Measurements from ENCODE around the gene PCDHA3.
"Not testable (repeated sequence)": the region's sequence is repeated elsewhere in the genome, so short reads cannot be mapped to it uniquely, and the experiment has no call there.

PCDHA3 gene

GRCh38 chr5:140821375-140822280 lies 20.8 kb downstream of the PCDHA3 start, which contains the start of gene PCDHA5:
TSS of gene PCDHA5 (plus strand) at chr5:140821613.
- no peak for DNase-seq

- no peak for DNase-seq
These were observed 21.4 kb downstream of the PCDHA3 start for GRCh38 chr5:140822281-140822629.

DNA sequence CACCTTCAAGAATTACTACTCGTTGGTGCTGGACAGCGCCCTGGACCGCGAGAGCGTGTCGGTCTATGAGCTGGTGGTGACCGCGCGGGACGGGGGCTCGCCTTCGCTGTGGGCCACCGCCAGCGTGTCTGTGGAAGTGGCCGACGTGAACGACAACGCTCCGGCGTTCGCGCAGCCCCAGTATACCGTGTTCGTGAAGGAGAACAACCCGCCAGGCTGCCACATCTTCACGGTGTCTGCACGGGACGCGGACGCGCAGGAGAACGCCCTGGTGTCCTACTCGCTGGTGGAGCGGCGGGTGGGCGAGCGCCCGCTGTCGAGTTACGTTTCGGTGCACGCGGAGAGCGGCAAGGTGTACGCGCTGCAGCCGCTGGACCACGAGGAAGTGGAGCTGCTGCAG lies 22.1 kb downstream of the PCDHA3 start:
- DNase-seq, result not testable (repeated sequence)

- DNase-seq, result no peak
These were observed 22.6 kb downstream of the PCDHA3 start for GRCh38 chr5:140823475-140823874.

DNA sequence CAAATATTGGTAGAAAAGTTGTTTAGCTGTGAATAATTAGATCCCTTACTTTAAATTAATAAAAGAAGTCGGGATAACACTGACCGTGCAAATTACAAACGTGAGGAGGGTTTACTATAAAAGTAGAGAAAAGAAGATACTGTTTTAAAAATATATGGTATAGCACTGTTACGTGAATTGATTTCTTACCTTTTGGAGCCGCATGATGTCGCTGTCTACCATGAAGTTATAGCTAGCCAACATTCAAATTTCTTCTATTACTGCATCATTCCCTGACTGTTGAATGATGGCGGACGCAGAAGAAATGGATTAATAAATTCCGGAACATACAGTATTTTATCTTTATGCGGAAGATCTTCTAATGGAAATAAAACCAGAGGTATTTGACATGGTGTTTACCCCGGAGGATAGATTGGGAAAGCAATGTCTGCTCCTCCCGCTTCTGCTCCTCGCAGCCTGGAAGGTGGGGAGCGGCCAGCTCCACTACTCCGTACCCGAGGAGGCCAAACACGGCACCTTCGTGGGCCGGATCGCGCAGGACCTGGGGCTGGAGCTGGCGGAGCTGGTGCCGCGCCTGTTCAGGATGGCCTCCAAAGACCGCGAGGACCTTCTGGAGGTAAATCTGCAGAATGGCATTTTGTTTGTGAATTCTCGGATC lies 27.0 kb downstream of the PCDHA3 start, which contains the start of gene PCDHA6:
TSS of gene PCDHA6 (plus strand) at position 257 of the 658 bp plus-strand sequence. CDS start at position 389, 132 bp downstream.
- peak; percentile 10 to 66 for DNase-seq

GRCh38 chr5:140828362-140828737 lies 27.5 kb downstream of the PCDHA3 start:
- peak; percentile 2 to 46 for DNase-seq

GRCh38 chr5:140829511-140830501 lies 28.9 kb downstream of the PCDHA3 start:
- DNase-seq, result not testable (repeated sequence)

- no peak for DNase-seq
These were observed 33.1 kb downstream of the PCDHA3 start, which contains the start of gene PCDHA7 for GRCh38 chr5:140833993-140834392. TSS of gene PCDHA7 (plus strand) at chr5:140834269. CDS start at chr5:140834384, 115 bp downstream.

- DNase-seq, result not testable (repeated sequence)
These were observed 33.7 kb downstream of the PCDHA3 start for GRCh38 chr5:140834439-140835008.

GRCh38 chr5:140835622-140836510 lies 35.0 kb downstream of the PCDHA3 start:
- no peak for DNase-seq

DNA sequence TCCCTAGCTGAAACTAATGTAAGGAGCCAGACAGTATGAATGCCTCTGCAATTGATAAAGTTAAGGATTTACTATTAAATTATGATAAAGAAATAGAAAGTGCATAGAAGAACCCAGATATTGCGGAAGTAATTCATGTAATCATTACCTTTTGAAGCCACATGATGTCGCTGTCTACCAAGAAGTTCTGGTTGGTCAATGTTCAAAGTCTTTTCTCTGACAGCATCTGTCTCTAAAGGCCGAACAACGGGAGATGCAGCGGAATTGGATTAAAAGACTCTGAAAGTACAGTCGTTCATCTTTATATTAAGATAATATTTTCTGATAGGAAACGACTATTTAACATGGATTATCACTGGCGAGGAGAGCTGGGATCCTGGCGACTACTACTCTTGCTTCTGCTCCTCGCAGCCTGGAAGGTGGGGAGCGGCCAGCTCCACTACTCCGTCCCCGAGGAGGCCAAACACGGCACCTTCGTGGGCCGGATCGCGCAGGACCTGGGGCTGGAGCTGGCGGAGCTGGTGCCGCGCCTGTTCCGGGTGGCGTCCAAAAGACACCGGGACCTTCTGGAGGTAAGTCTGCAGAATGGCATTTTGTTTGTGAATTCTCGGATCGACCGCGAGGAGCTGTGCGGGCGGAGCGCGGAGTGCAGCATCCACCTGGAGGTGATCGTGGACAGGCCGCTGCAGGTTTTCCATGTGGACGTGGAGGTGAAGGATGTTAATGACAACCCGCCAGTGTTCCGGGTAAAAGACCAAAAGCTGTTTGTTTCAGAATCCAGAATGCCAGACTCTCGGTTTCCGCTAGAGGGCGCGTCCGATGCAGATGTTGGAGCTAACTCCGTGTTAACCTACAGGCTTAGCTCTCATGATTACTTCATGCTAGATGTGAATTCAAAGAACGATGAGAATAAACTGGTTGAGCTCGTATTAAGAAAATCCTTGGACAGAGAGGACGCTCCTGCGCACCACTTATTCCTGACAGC lies 40.4 kb downstream of the PCDHA3 start, which contains the start of gene PCDHA8:
TSS of gene PCDHA8 (plus strand) at position 210 of the 985 bp plus-strand sequence. CDS start at position 345, 135 bp downstream.
- no peak for DNase-seq

DNA sequence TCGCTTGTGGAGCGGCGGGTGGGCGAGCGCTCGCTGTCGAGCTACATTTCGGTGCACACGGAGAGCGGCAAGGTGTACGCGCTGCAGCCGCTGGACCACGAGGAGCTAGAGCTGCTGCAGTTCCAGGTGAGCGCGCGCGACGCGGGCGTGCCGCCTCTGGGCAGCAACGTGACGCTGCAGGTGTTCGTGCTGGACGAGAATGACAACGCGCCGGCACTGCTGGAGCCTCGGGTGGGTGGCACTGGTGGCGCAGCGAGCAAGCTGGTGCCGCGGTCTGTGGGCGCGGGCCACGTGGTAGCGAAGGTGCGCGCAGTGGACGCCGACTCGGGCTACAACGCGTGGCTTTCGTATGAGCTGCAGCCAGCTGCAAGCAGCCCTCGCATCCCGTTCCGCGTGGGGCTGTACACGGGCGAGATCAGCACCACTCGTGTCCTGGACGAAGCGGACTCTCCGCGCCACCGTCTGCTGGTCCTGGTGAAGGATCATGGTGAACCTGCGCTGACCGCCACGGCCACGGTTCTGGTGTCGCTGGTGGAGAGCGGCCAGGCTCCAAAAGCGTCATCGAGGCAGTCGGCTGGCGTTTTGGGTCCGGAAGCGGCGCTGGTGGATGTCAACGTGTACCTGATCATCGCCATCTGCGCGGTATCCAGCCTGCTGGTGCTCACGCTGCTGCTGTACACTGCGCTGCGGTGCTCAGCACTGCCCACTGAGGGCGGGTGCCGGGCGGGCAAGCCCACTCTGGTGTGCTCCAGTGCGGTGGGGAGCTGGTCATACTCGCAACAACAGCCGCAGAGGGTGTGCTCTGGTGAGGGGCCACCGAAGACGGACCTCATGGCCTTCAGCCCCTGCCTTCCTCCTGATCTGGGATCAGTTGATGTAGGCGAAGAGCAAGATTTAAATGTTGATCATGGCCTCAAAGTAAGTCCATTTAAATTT lies 42.2 kb downstream of the PCDHA3 start:
- no peak for DNase-seq

DNA sequence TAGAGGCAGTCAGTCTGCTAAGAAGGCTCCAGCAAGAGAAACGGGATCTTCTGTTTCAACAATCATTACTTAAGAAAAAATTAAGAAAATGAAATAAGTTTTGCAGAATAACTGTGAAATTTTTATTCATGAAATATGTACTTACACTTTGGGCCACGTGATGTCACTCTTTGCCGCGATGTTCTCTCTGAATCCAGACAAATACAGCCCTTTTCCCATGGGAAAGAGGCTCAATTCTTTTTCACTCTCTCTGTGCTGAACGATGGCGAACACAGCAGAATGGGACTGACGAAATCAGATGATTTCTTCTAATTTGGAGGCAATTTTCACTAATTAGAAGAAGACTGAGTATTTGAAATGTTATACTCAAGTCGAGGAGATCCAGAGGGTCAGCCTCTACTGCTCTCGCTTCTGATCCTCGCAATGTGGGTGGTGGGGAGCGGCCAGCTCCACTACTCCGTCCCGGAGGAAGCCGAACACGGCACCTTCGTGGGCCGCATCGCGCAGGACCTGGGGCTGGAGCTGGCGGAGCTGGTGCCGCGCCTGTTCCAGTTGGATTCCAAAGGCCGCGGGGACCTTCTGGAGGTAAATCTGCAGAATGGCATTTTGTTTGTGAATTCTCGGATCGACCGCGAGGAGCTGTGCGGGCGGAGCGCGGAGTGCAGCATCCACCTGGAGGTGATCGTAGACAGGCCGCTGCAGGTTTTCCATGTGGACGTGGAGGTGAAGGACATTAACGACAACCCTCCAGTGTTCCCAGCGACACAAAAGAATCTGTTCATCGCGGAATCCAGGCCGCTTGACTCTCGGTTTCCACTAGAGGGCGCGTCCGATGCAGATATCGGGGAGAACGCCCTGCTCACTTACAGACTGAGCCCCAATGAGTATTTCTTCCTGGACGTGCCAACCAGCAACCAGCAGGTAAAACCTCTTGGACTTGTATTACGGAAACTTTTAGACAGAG lies 47.6 kb downstream of the PCDHA3 start, which contains the start of gene PCDHA9:
TSS of gene PCDHA9 (plus strand) at position 244 of the 964 bp plus-strand sequence. CDS start at position 358, 114 bp downstream.
- not testable (repeated sequence) for DNase-seq

DNA sequence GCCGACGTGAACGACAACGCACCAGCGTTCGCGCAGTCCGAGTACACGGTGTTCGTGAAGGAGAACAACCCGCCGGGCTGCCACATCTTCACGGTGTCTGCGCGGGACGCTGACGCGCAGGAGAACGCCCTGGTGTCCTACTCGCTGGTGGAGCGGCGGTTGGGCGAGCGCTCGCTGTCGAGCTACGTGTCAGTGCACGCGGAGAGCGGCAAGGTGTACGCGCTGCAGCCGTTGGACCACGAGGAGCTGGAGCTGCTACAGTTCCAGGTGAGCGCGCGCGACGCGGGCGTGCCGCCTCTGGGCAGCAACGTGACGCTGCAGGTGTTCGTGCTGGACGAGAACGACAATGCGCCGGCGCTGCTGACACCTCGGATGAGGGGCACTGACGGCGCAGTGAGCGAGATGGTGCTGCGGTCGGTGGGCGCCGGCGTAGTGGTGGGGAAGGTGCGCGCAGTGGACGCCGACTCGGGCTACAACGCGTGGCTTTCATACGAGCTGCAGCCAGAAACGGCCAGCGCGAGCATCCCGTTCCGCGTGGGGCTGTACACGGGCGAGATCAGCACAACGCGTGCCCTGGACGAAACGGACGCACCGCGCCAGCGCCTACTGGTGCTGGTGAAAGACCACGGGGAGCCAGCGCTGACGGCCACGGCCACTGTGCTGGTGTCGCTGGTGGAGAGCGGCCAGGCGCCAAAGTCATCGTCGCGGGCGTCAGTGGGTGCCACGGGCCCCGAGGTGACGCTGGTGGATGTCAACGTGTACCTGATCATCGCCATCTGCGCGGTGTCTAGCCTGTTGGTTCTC lies 49.2 kb downstream of the PCDHA3 start:
- DNase-seq, result not testable (repeated sequence)

Data from NCI-H446 (cell line).